Smooth muscle cell of the brain vasculature (primary cell): ENCODE results near the gene EDA2R.

Experiments
- DNase-seq: peaks from one replicate; pipeline ENCODE4 v3.0.0-alpha.2; 2012; ENCODE audit warnings: low read depth, low spot score

Gene EDA2R

GRCh38 chrX:66638591-66639500 is at the start of gene EDA2R:
Gene EDA2R (minus strand): TSS chrX:66639078. CDS start chrX:66616020, 23,058 bp downstream.
- no peak for DNase-seq

- no peak for DNase-seq
Measured at GRCh38 chrX:66684196-66684595, 45.3 kb upstream of the EDA2R start.

GRCh38 chrX:66680451-66680850 is 41.6 kb upstream of the EDA2R start:
- DNase-seq, result no peak

- no peak for DNase-seq
Measured at GRCh38 chrX:66677430-66677829, 38.6 kb upstream of the EDA2R start.

- DNase-seq, result peak; percentile 46
Measured at GRCh38 chrX:66676990-66677389, 38.1 kb upstream of the EDA2R start.

- no peak for DNase-seq
Measured at GRCh38 chrX:66676413-66676812, 37.5 kb upstream of the EDA2R start.

GRCh38 chrX:66675541-66675940 is 36.7 kb upstream of the EDA2R start:
- DNase-seq, result no peak

- DNase-seq, result no peak
Measured at GRCh38 chrX:66674506-66674905, 35.6 kb upstream of the EDA2R start.

- no peak for DNase-seq
Measured at GRCh38 chrX:66672106-66672505, 33.2 kb upstream of the EDA2R start.

- DNase-seq, result no peak
Measured at GRCh38 chrX:66654411-66654810, 15.5 kb upstream of the EDA2R start.

- DNase-seq, result peak; percentile 65
Measured at GRCh38 chrX:66635360-66635759, 3.5 kb downstream of the EDA2R start.

- DNase-seq, result no peak
Measured at GRCh38 chrX:66634272-66634671, 4.6 kb downstream of the EDA2R start.

- no peak for DNase-seq
Measured at GRCh38 chrX:66633541-66633940, 5.3 kb downstream of the EDA2R start.

GRCh38 chrX:66632981-66633380 is 5.9 kb downstream of the EDA2R start:
- no peak for DNase-seq

GRCh38 chrX:66632473-66632872 is 6.4 kb downstream of the EDA2R start:
- DNase-seq, result no peak

GRCh38 chrX:66625525-66625924 is 13.4 kb downstream of the EDA2R start:
- DNase-seq, result no peak

- no peak for DNase-seq
Measured at GRCh38 chrX:66622209-66622608, 16.7 kb downstream of the EDA2R start.

- no peak for DNase-seq
Measured at GRCh38 chrX:66616944-66617343, 21.9 kb downstream of the EDA2R start.

- DNase-seq, result no peak
Measured at GRCh38 chrX:66602381-66602938, 36.4 kb downstream of the EDA2R start.

- no peak for DNase-seq
Measured at GRCh38 chrX:66601522-66601921, 37.4 kb downstream of the EDA2R start.

- DNase-seq, result no peak
Measured at GRCh38 chrX:66579219-66579618, 59.7 kb downstream of the EDA2R start.

GRCh38 chrX:66553973-66554372 is 84.9 kb downstream of the EDA2R start:
- no peak for DNase-seq

GRCh38 chrX:66547847-66548369 is 91.0 kb downstream of the EDA2R start:
- no peak for DNase-seq
